HG03354 (cell line): Measurements from ENCODE around the gene LCE1F.

Source experiments
- ATAC-seq: cut with Tn5 transposase; IDR thresholded peaks from one replicate; pipeline ENCODE4 v1.9.1; 2021; ENCODE audit warnings: mild to moderate bottlenecking; ENCODE audit not compliant: unreplicated experiment, poor library complexity, severe bottlenecking

The LCE1F gene

GRCh38 chr1:152768847-152769533 lies 6.0 kb upstream of the LCE1F start:
- no peak for ATAC-seq

DNA sequence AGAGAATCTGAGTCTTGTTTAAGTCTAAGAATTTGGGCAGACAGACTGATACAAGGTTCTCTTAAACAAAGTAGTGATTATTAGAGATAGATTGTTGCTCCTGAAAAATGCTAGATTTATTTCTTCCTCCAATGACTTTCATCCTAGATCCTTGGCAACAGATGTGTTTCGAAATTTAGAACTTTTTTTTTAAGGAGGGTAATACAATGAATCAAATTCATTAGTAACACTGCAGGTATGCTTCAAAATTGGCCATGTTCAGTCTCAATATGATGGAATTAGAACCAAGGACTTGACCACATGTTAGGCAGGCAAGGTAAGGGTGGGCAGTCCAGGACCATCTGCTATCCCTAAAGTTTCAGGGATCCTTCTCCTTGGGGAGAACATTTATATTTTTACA lies 4.5 kb upstream of the LCE1F start:
- no peak for ATAC-seq

DNA sequence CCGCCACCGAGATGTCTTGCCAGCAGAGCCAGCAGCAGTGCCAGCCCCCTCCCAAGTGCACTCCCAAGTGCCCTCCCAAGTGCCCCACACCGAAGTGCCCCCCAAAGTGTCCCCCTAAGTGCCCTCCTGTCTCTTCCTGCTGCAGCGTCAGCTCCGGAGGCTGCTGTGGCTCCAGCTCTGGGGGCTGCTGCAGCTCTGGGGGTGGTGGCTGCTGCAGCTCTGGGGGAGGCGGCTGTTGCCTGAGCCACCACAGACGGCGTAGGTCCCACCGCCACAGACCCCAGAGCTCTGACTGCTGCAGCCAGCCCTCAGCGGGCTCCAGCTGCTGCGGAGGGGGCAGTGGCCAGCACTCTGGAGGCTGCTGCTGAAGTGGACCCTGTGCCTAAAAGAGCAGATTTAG lies 1.4 kb downstream of the LCE1F start:
- no peak for ATAC-seq

DNA sequence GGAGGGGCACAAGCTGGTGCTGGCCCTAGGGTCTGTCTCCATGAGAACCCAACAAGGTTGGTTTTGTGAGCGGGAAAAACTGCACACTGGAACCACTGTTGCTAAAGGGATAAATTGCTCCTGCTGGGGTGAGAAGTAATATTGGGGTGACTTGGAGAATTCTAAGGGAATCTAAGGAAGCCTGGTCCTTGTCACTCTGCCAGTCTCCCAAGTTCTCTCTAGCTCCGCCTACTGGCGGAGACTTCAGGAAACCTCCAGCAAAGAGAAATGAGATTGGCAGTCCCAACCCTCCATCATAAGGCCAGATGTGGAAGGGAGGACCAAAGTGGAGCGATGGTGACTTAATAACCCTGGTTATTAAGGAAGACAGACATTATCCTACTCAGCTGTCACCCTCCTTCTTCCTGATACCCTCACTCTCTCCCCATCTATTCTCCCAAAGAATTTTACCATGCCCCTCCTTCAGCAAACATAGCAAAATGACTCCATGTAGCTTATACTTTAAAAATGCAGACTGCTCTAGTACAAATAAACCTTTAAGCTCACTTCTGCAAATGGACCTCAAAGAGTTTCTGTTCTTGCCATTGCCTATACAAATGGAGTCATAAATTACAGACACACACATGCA lies 2.7 kb downstream of the LCE1F start:
- no peak for ATAC-seq

- no peak for ATAC-seq
Measured at GRCh38 chr1:152783095-152783494, 8.2 kb downstream of the LCE1F start.

DNA sequence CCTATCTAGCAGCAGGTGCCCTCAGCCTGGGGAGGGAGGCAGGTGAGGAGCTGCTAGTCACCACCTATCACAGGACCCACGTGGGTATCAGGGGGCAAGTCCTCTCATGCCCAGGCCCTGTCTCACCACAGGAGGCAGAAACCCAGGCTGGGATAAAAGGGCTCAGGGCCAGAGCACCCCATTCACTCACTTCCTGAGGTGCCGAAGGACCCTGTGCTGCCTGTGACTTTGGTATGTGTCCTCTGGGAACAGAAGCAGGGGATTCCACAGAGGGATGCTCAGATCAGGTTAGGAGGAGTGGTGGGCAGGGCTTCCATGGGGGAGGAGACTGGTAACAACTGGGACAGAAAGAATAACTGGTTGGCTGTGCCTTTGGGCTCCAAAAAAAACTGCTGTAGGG lies 11.1 kb downstream of the LCE1F start, which contains the start of gene LCE1E:
TSS of gene LCE1E (plus strand) at position 181 of the 400 bp plus-strand sequence. CDS start 1,043 bp downstream, outside the sequence.
- no peak for ATAC-seq

GRCh38 chr1:152795686-152796085 lies 20.7 kb downstream of the LCE1F start:
- ATAC-seq, result no peak

- no peak for ATAC-seq
Measured at GRCh38 chr1:152796421-152796820, 21.5 kb downstream of the LCE1F start, which contains the start of gene LCE1D. Gene LCE1D (plus strand): TSS chr1:152796721. CDS start chr1:152797795, 1,074 bp downstream.

- no peak for ATAC-seq
Measured at GRCh38 chr1:152801333-152801732, 26.4 kb downstream of the LCE1F start.

- no peak for ATAC-seq
Measured at GRCh38 chr1:152806576-152806975, 31.6 kb downstream of the LCE1F start, which contains the start of gene LCE1C. Gene LCE1C (minus strand): TSS chr1:152806651. CDS start chr1:152805478, 1,173 bp downstream.

DNA sequence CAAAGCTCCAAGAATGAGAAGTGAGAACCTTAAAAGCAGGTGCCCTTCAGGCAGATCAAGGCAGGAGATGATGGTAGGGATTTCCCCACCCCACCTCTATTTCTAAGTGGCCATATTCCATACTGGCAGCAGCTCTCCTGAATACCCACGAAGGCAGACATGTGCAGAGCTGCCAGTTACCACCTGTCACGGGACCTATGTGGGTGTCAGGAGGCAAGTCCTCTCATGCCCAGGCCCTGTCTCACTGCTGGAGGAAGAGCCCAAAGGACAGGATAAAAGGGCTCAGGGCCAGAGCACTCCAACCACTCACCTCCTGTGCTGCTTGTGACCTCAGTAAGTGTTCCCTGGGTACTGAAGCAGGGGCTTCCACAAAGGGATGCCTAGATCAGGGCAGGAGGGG lies 36.1 kb downstream of the LCE1F start:
- no peak for ATAC-seq

DNA sequence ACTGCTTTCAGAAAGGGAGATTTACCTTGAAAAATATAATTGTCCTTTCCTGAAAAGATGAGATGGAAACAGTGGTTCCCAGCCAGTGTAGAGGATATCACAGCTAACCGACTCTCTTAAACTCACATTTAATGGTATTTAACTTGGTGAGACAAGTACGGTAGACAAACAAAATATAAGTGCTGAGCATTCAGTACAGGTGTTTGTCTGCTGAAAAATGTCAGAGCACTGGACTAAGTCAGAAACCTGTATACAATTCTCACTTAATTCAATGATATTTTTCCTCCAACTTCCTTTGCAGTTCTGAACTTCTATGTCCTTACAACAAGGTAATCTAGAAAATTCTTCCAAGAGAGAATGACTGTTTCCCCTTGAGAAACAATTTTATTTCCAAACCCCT lies 36.7 kb downstream of the LCE1F start, which contains the start of gene LCE1B:
TSS of gene LCE1B (plus strand) at position 301 of the 400 bp plus-strand sequence. CDS start 476 bp downstream, outside the sequence.
- no peak for ATAC-seq

DNA sequence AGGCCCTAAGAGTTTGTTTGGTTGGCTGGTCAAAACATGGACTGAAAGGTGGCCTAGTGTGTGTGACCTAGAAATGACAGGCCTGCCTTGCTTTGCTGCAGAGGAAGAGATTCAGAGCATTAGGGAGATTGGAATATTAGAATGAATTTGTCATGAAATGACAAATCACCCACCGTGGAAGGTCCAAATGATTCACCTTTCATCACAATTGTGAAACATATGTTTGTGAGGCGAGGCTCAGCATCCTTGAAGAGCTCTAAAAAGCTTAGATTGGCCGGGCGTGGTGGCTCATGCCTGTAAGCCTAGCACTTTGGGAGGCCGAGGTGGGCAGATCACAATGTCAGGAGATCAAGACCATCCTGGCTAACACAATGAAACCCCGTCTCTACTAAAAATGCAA lies 42.4 kb downstream of the LCE1F start:
- ATAC-seq, result no peak

GRCh38 chr1:152823294-152823693 lies 48.4 kb downstream of the LCE1F start:
- ATAC-seq, result no peak

DNA sequence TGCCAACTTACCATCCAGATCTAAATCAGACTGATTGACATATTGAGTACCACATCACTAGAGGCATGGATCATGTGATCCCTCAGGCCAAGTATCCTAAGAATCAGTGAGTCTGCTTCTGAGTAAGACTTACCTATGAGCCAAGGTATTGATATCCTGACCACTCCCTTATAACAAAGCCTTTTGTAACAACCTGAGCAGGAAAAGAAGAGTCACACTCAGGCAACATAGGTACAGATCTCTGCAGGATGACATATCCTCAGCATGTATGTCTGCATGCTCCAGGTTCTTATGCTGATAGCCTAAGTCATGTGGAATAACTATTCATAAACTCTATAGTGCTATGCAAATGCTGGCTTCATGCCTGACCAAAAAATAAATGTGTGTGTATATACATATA lies 50.0 kb downstream of the LCE1F start:
- no peak for ATAC-seq
